Stimulated activated CD8-positive, alpha-beta memory T cell treated with anti-CD3 and anti-CD28 coated beads, Interleukin-15, amount 100 ng/mL, for 4 hours (primary cell): ENCODE results near the gene IFRD2.
"Not testable (repeated sequence)": the region's sequence is repeated elsewhere in the genome, so short reads cannot be mapped to it uniquely, and the experiment has no call there.

ENCODE experiments used
- DNase-seq, 2 donors: peaks; one replicate each; pipeline ENCODE4 v3.0.0-alpha.2; 2020; ENCODE audit warnings: low read depth in 2 of 2

IFRD2 gene

DNA sequence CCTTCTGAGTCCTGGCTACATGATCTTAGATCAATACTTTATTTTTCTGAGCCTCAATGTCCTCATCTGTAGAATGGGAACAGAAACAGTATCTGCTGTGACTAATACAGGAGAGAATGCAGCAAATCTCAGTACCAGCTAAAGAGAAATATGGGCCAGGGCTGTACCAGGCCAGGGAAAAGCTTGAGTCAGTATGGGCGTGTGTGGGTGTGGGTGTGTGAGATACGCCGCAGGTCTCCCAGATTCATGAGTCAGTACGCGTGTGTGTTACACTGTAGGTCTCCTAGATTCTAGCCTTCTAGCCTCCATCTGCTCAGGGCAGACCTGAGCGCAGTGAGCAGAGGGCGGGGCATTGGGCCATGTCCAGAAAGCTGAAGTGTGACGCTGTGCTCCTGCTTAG lies 41.0 kb downstream of the IFRD2 start:
- no peak for DNase-seq

DNA sequence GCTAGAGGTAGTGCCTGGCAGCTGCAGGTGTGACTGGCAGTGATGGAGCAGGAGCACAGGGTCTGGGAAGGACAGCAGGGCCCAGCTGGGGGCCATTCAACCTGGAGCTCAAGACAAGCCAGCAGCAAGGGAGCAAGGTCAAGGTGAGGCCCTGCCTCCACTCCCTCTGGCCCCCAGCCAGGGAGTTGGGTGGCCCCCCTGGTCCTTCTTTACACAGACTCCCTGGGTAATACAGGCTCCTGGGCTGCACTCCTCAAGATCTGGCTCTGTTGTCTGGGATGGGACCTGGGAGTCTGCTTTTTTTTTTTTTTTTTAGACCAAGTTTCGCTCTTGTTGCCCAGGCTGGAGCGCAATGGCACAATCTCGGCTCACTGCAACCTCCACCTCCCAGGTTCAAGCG lies 41.7 kb downstream of the IFRD2 start:
- no peak for DNase-seq

DNA sequence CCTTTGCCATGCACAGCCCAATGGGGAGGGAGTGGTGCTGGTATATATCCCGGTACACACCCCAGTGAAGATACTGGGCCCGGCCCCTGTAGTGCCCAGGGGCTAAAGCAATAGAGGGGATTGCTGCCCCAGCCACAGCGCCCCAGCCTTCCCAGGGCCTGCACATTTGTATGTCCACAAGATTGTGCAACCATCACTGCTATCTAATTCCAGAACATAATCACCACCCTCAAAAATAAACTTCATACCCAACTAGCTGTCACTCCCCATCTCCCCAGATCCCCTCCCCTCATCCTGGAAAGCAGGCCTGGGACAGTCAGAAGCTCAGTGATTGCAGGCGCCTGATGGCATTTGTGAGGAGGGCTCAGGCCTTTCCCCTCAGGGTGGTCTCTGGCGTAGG lies 42.8 kb downstream of the IFRD2 start:
- no peak for DNase-seq

DNA sequence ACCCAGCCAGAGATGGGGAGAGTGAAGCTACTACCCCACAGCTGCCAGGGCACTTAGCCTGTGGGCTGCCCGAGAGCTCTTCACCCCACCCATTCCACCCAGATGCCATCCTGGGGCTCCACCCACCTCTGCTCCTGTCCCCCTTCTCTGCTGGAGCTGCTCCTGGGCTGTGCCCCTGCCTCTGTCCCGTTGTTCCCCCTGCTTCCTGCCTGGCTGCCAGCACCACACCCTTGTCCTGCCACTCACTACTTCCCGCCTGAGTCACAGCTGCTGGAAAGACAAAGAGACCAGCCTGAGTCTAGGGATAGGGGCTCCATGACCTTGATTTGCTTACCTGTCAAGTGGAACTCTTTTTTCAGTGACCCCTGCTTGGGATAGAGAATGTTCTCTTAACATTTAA lies 43.8 kb downstream of the IFRD2 start:
- no peak for DNase-seq

DNA sequence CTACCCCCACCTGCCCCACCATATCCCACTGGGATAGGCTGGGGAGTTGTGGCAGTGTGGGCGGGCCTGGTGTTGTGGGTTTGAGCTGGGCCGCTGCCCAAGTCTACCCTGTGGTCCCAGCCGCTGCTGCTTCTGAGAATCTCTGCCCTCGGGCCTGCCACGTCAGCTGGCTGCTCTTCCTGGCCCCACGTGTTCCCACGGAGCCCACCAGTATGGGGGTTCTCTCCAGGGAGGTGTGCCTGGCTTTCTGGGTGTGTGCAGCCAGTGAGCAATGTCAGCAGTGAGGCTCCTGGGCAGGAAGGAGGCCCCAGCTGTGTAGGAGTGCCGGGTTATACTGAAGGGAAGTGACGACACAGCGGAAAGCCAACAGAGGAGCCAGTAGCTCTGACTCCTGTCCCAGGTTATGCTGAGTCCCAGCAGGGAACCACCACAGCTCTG lies 45.7 kb downstream of the IFRD2 start:
- peak; percentile 66 to 83 for DNase-seq

DNA sequence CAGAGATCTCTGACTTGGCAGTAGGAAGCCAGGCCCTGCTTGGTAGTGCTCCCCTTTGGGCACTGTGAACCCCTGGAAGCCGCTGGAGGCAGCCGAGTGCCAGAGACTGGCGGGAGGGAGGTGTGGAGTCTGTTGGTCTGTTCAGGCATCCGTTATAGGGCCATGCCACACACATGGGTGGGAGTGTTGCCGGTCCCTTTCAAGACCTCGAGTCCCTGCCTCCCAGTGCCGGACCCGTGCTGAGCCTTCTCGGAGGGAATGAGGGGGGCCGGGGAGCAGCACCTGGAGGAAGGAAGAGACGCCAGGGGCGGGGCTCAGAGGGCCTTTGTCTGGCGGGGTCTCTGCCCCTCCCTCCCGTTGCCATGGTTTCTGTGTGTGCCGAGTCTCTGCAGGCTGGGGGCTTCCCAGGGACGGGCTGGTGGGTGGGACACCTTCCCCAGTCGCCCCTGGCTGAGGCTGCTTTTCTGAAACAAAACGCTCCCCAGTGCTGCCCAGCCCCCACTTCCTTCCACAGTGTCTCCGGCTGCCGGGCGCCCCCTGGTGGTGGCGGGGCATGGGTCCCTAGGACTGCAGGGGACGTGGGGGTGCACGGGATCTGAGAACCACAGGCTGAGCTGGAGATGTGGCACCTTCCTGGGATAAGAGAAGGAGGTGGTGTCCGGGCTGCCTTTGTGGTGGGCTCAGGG lies 46.3 kb downstream of the IFRD2 start:
- DNase-seq = peak; percentile 79 to 85

DNA sequence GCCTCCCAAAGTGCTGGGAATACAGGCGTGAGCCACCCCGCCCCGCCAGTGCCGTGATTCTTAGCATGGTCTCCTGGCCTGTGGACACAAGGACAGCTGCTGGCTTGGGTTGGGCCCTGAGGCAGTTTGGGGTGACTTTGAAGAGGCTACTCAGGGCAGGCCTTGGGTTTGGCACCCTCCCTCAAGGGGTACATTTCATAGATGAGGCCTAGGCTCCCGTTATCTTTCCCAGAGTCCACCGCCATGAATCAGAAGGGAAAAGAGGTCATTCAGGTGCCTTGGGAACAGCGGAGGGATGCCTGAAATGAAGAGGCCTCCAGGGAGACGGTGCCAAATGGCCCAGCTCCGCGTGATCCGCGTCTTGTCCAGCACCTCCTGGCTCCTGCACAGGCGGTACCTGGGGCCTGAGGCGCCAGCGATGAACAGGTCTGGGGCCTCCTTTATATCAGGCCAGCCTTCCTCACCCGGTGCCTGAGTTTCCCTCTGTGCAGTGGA lies 46.9 kb downstream of the IFRD2 start:
- no peak for DNase-seq

DNA sequence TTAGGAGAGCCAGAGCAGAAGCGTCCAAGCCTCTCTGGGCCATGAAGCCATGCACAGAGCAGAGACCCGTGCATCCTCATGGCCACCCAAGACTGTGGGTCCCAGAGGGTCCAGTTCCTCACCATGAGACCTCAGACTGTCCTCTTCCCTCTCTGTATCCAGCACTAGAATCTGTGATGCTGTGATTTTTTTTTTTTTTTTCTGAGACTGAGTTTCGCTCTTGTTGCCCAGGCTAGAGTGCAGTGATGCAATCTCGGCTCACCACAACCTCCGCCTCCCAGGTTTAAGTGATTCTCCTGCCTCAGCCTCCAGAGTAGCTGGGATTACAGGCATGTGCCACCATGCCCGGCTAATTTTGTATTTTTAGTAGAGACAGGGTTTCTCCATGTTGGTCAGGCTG lies 47.4 kb downstream of the IFRD2 start:
- not testable (repeated sequence) for DNase-seq

DNA sequence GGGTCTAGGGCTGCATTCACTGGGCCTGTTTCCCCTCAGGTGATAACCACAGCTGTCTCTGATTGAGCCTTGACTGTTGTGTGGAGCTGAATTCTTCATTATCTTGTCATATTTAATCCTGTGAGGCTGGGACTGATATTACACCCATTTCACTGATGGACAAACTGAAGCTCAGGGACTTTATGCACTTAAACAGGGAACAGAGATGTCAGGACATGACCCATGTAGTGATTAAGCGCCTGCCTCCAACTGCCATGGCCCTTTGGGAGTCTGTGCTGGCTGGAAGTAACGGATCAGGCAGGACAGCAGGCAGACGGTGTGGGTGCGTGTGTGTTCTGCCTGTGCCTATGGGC lies 48.7 kb downstream of the IFRD2 start:
- no peak for DNase-seq

DNA sequence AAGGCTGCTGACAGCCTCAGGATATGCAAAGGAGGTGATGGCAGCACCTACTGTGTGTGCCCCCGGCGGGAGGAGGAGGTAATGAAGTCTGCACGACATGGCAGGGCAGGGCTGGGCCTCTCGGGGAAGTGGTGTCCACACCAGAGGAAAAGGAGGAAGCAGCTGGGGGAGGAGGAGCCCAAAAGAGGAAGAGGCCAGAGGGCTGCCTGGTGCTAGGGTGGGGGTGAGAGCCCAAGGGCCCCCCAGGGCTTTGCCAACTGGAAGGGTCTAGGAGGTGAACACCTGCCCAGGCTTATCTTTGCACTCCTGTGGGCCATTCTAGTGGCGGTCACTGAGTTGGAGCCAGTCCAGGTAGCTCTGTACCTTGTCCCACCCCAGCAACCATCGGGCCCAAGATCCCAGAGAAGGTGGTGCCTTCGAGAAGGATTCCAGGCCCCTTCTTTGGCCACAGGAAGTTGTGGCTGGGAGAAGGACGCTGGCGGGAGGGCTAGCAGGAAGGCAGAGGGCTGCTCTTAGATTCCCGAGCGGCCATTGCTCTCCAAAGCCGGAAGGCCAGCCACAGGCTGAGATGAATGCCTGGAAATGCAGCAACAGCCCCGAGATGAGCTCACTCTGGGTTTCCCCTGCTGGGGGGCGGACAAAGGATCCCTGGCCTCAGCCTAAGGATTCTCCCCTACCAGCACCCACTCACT lies 49.2 kb downstream of the IFRD2 start:
- DNase-seq = no peak

DNA sequence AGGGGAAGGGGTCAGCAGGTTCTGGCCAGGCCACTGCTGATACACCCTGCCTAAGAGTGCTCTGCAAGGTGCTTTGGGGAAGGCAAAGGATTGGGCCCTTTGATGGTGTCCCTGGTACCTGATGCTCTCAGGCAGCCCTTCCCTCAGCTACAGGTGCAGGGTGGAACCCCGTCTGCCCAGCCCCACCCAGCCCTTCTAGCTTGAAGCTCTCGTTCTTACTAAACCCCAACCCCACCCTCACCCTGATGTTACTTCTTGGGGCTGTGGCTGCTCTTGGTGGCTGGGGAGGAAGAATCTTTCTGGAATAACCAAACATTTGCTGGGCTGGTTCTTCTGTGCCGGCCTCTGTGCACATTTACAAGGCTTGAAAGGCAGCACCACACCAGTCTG lies 49.9 kb downstream of the IFRD2 start:
- DNase-seq = no peak

DNA sequence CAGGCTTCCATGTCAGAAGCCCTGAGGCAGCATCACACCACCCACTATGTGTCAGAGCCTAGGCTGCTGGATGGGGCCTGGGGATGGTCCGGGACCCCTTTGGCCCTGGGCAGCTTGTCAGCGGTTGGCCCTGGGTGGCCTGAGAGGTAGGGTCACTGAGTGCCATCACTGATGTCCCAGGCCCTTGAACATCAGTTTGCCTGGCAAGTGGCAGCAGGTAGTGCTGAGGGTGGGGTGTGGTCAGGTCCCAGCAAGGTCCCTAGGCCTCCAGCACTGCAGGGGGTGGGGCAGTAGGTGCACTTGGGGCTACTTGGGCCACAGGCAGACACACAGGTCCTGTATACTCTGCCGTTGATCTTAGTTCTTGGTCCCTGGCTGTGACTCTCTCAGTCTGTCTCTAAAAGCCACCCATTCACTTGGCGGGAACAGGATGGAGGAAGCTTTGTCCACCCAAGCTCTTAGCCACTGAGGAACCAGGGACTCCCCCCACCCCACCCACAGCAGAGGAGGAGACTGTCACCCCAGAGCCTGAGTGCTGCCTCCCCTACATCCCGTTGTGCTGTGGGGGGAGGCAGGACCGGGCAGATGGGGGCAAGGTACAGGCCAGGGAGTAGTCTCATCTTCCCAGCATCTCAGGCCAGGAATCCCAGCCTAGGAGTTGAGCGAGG lies 50.4 kb downstream of the IFRD2 start:
- DNase-seq = no peak

DNA sequence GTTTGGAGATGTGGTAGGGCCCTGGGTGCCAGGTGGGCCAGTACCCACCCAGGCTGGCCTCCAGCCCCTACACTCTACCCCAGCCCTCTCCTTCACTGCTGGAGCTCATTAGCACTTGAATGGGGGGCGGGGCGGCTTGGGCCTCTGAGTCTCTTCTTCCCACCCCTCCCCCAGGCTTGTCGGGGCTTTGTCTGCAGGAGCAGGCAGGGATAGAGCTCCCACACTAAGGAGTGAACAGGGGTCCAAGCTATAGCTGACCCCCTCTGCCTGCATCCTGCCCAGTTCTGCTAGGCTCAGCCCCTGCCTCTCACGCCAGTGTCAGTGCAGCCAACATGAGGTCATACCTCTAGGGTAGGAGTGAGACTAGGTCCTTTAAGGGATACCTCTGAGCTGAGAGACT lies 51.1 kb downstream of the IFRD2 start:
- DNase-seq = no peak

DNA sequence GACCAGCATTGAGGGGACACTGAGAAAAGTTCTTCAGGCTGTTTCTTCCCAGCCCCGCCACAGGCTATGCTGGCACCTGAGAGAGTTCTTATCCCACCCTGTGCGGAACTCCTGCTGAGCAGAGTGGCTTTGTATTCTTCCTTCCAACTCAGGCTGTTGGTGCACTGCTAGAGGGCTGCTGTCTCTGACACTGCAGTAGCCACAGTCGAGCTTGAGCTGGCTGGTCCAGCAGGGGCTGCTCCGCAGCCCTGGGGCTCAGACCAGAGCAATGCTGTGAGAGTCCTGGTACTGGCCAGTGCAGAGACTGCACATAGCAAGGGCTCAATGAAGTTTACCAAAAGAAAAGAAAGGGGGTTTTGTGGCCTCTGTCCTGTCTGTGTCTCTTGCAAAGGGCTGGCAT lies 52.6 kb downstream of the IFRD2 start:
- no peak for DNase-seq

DNA sequence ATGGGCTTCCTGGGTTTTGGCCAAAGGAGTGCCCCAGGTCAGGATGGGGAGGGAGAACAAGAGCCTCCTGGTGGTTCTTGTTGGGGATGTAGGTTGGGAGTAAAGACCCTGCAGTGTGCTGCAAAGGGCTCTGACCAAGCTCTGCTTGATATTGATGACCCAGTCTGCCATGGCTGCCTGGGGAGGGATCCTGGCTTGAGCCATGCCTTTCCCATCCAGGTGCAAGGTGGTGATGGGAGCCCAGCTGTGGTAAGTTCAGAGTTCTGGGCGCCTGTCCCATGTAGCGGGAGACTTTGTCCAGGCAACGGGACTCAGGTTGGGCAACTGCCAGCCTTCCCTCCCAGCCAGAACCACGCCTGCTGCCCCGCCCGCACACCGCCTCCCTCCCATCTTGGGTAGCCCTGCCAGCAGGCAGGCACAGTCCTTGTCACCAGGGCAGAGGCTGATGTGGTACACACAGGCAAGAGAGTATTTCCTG lies 53.6 kb downstream of the IFRD2 start:
- no peak for DNase-seq

DNA sequence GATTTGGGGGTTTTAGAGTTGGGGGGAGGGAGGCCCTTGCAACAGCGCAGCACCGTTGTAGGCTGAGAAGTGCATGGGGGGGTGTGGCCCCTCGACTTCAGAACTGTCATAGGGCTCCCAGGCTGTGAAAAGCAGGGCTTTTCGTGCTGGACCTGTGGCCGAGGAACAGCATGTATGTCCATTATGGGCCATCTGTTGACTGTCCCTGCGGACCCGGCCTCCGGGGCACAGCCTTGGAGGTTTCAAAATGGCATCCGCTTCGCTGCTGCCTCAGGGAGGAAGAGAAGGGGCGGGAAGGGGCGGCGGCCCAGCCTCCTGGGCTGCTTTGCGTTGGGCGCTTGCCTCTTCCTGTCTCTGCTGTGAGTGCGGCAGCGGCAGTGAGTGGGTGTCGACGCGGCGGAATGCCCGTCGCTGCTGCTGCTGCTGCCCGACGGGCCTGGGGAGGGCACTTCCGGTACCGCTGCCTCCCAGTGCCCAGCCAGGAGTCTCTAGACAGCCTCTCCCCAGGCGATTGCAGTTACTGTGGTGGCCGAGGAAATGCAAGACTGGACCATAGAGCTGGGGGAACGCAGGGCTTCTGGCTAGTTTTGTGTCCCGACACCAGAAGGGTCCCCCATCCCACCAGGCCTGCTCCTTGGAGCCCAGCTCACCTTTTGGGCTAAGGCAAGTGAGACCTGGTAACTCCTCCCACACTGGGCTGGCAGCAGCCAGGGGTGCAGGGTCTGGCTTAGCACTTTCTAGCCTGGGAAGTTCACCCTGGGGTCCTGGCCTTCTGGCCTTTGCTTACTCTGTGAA lies 54.3 kb downstream of the IFRD2 start:
- DNase-seq = peak; percentile 74
